Activated T-cell treated with anti-CD3 and anti-CD28 coated beads, Interleukin-2, amount 50 U/mL, for 72 hours (primary cell): Measurements from ENCODE around the gene OR1D5. TPM values are rescaled to one million over a fixed set of nuclear protein-coding genes. Genes with fewer than 3 reads are reported as not detected.
"Not testable (repeated sequence)": the region's sequence is repeated elsewhere in the genome, so short reads cannot be mapped to it uniquely, and the experiment has no call there.

ENCODE experiments used
- ATAC-seq, 2 donors: fragments of 150-1000 bp; cut with Tn5 transposase; replicated peaks in 1 of 2; 2 replicates each; pipeline ENCODE4 v1.10.0; 2021; ENCODE audit warnings: moderate library complexity in 2 of 2, mild to moderate bottlenecking in 1 of 2
- DNase-seq, 2 donors: peaks; one replicate each; pipeline ENCODE4 v3.0.0; 2021 to 2022; ENCODE audit warnings: mixed read lengths in 1 of 2
- H3K27ac Mint-ChIP-seq: one replicate; pipeline ENCODE4 v1.8.0; 2022; ENCODE audit warnings: mild to moderate bottlenecking, moderate library complexity, mixed read lengths
- H3K27me3 Mint-ChIP-seq: one replicate; pipeline ENCODE4 v1.8.0; 2022; ENCODE audit warnings: low read depth, mixed read lengths
- H3K36me3 Mint-ChIP-seq, 2 donors: one replicate each; pipeline ENCODE4 v1.8.0; 2022; ENCODE audit warnings: mixed read lengths in 2 of 2, mild to moderate bottlenecking in 1 of 2; ENCODE audit not compliant: insufficient read depth in 2 of 2
- H3K4me1 Mint-ChIP-seq: one replicate; pipeline ENCODE4 v1.8.0; 2022; ENCODE audit warnings: low read depth, mixed read lengths
- H3K4me3 Mint-ChIP-seq, 2 donors: one replicate each; pipeline ENCODE4 v1.8.0; 2022; ENCODE audit warnings: mild to moderate bottlenecking in 2 of 2, mixed read lengths in 2 of 2, moderate library complexity in 2 of 2
- H3K9me3 Mint-ChIP-seq, 2 donors: one replicate each; pipeline ENCODE4 v1.8.0; 2022; ENCODE audit warnings: mixed read lengths in 2 of 2
- total RNA-seq, 2 donors: library from RNA; stranded (reverse); gene quantifications; one replicate each; pipeline ENCODE4 v1.2.3, GENCODE V29; 2022

OR1D5 gene
- not detected for total RNA-seq

GRCh38 chr17:3063507-3063906 is at the start of gene OR1D5:
OR1D5 (minus strand) TSS chr17:3063607; CDS start chr17:3063607, 0 bp downstream.
- H3K36me3 Mint-ChIP-seq, H3K9me3 Mint-ChIP-seq, H3K27me3 Mint-ChIP-seq, H3K4me3 Mint-ChIP-seq, H3K27ac Mint-ChIP-seq, DNase-seq, H3K4me1 Mint-ChIP-seq, ATAC-seq: not testable (repeated sequence)

- no peak for DNase-seq
- peaks cover 8% of the 10 kb centered on the region for H3K27me3 Mint-ChIP-seq
- H3K9me3 Mint-ChIP-seq: peaks cover 7 to 12% of the 10 kb centered on the region in 2 donors
- no peaks in the 10 kb centered on the region for H3K4me1 Mint-ChIP-seq
- no peaks in the 10 kb centered on the region for H3K36me3 Mint-ChIP-seq
- H3K4me3 Mint-ChIP-seq: no peak within 1 kb of the TSS
- ATAC-seq: no peak
- no peak within 1 kb of the TSS for H3K27ac Mint-ChIP-seq
Measured at GRCh38 chr17:3104322-3104721, 40.9 kb upstream of the OR1D5 start, which contains the start of gene OR1D2. OR1D2 (minus strand) TSS chr17:3104422; CDS start chr17:3092996, 11,426 bp downstream.

- not testable (repeated sequence) for H3K4me1 Mint-ChIP-seq, H3K9me3 Mint-ChIP-seq, H3K4me3 Mint-ChIP-seq, ATAC-seq, H3K27me3 Mint-ChIP-seq, H3K27ac Mint-ChIP-seq, H3K36me3 Mint-ChIP-seq, DNase-seq
Measured at GRCh38 chr17:3073850-3074249, 10.4 kb upstream of the OR1D5 start.

- not testable (repeated sequence) for H3K9me3 Mint-ChIP-seq, H3K36me3 Mint-ChIP-seq, H3K4me3 Mint-ChIP-seq, H3K4me1 Mint-ChIP-seq, ATAC-seq, H3K27me3 Mint-ChIP-seq, H3K27ac Mint-ChIP-seq, DNase-seq
Measured at GRCh38 chr17:3065192-3065591, 1.8 kb upstream of the OR1D5 start.

- H3K27me3 Mint-ChIP-seq, DNase-seq, H3K27ac Mint-ChIP-seq, H3K36me3 Mint-ChIP-seq, H3K4me3 Mint-ChIP-seq, ATAC-seq, H3K9me3 Mint-ChIP-seq, H3K4me1 Mint-ChIP-seq: not testable (repeated sequence)
Measured at GRCh38 chr17:3062824-3063377, 506 bp downstream of the OR1D5 start.

GRCh38 chr17:3054868-3055267 is 8.5 kb downstream of the OR1D5 start:
- not testable (repeated sequence) for ATAC-seq, H3K9me3 Mint-ChIP-seq, H3K27ac Mint-ChIP-seq, H3K36me3 Mint-ChIP-seq, H3K27me3 Mint-ChIP-seq, H3K4me3 Mint-ChIP-seq, DNase-seq, H3K4me1 Mint-ChIP-seq

GRCh38 chr17:3049705-3050295 is 13.6 kb downstream of the OR1D5 start:
- Mint-ChIP-seq H3K9me3 (no peaks in the 10 kb centered on the region), H3K27ac (no peak overlapping the region), H3K4me1 (no peaks in the 10 kb centered on the region), H3K4me3 (peak overlapping the region; percentile 87 to 92), H3K27me3 (no peaks in the 10 kb centered on the region), H3K36me3 (no peaks in the 10 kb centered on the region)
- no peak for DNase-seq
- no peak for ATAC-seq

- H3K27me3 Mint-ChIP-seq: no peaks in the 10 kb centered on the region
- peak overlapping the region; percentile 2 for H3K27ac Mint-ChIP-seq
- ATAC-seq (peak; percentile 99), DNase-seq (peak; percentile 93 to 96)
- H3K9me3 Mint-ChIP-seq: peaks cover 2 to 5% of the 10 kb centered on the region in 2 donors
- peaks cover 3 to 4% of the 10 kb centered on the region in 2 donors for H3K36me3 Mint-ChIP-seq
- peak overlapping the region; percentile 87 to 92 for H3K4me3 Mint-ChIP-seq
- no peaks in the 10 kb centered on the region for H3K4me1 Mint-ChIP-seq
Measured at GRCh38 chr17:3048727-3049471, 14.5 kb downstream of the OR1D5 start.

- no peak for DNase-seq
- H3K27me3 Mint-ChIP-seq: peaks cover 8% of the 10 kb centered on the region
- no peaks in the 10 kb centered on the region for H3K4me1 Mint-ChIP-seq
- no peak overlapping the region for H3K27ac Mint-ChIP-seq
- no peak overlapping the region for H3K4me3 Mint-ChIP-seq
- H3K9me3 Mint-ChIP-seq: peaks cover 4 to 10% of the 10 kb centered on the region in 2 donors
- peaks cover 5 to 6% of the 10 kb centered on the region in 2 donors for H3K36me3 Mint-ChIP-seq
- no peak for ATAC-seq
Measured at GRCh38 chr17:3046753-3047152, 16.7 kb downstream of the OR1D5 start.

GRCh38 chr17:3043737-3044365 is 19.6 kb downstream of the OR1D5 start:
- peak; percentile 17 to 20 for DNase-seq
- H3K4me1 Mint-ChIP-seq: peaks cover 12% of the 10 kb centered on the region
- ATAC-seq: no peak
- H3K9me3 Mint-ChIP-seq: peaks cover 4 to 10% of the 10 kb centered on the region in 2 donors
- peaks cover 25% of the 10 kb centered on the region for H3K27me3 Mint-ChIP-seq
- H3K27ac Mint-ChIP-seq: no peak overlapping the region
- peaks cover 5 to 6% of the 10 kb centered on the region in 2 donors for H3K36me3 Mint-ChIP-seq
- no peak overlapping the region for H3K4me3 Mint-ChIP-seq

- Mint-ChIP-seq H3K27ac (no peak overlapping the region), H3K4me3 (no peak overlapping the region), H3K4me1 (peaks cover 13% of the 10 kb centered on the region), H3K36me3 (peaks cover 5 to 6% of the 10 kb centered on the region in 2 donors), H3K27me3 (peaks cover 25% of the 10 kb centered on the region), H3K9me3 (peaks cover 4 to 10% of the 10 kb centered on the region in 2 donors)
- DNase-seq (no peak), ATAC-seq (no peak)
Measured at GRCh38 chr17:3040882-3041281, 22.5 kb downstream of the OR1D5 start.

- Mint-ChIP-seq H3K36me3 (peaks cover 5 to 6% of the 10 kb centered on the region in 2 donors), H3K4me3 (peak overlapping the region in 1 of 2 donors; percentile 26), H3K4me1 (peaks cover 13% of the 10 kb centered on the region), H3K9me3 (peaks cover 4 to 10% of the 10 kb centered on the region in 2 donors), H3K27ac (no peak overlapping the region), H3K27me3 (peaks cover 25% of the 10 kb centered on the region)
- no peak for DNase-seq
- no peak for ATAC-seq
Measured at GRCh38 chr17:3039736-3040135, 23.7 kb downstream of the OR1D5 start.

GRCh38 chr17:3038941-3039340 is 24.5 kb downstream of the OR1D5 start:
- Mint-ChIP-seq H3K27me3 (peaks cover 25% of the 10 kb centered on the region), H3K4me3 (no peak overlapping the region), H3K36me3 (peaks cover 1 to 2% of the 10 kb centered on the region in 2 donors), H3K27ac (no peak overlapping the region), H3K9me3 (peaks cover 2 to 6% of the 10 kb centered on the region in 2 donors), H3K4me1 (peaks cover 13% of the 10 kb centered on the region)
- DNase-seq: no peak
- no peak for ATAC-seq
